ENCODE data around the gene RMC1. TPM values are rescaled to one million over a fixed set of nuclear protein-coding genes. Genes with fewer than 3 reads are reported as not detected.
"Not testable (repeated sequence)": the region's sequence is repeated elsewhere in the genome, so short reads cannot be mapped to it uniquely, and the experiment has no call there.

RMC1 gene
- total and polyA plus RNA-seq, 5 donors from 2014 or later: 36.8 to 62.1 (median 46.7) TPM

GRCh38 chr18:23499291-23499781 lies 4.0 kb upstream of the RMC1 start:
- Mint-ChIP-seq H3K4me3 (peak overlapping the region in 1 of 4 donors; percentile 85), H3K27me3 (peaks cover 19% of the 10 kb centered on the region), H3K36me3 (no peaks in the 10 kb centered on the region), H3K27ac (peak overlapping the region in 1 of 3 donors; percentile 83), H3K4me1 (peaks cover 5 to 35% (median 16%) of the 10 kb centered on the region in 4 donors), H3K9me3 (no peaks in the 10 kb centered on the region)
- H3K4me1 ChIP-seq (ENCODE audit: control insufficient read depth, insufficient read depth, low read length, poor library complexity, severe bottlenecking): peaks cover 19% of the 10 kb centered on the region
- no peak overlapping the region for H3K27ac ChIP-seq (ENCODE audit: insufficient read depth, low read length, poor library complexity, severe bottlenecking)
- no peaks in the 10 kb centered on the region for H3K36me3 ChIP-seq (ENCODE audit: control insufficient read depth, insufficient read depth, low read length)
- no peaks in the 10 kb centered on the region for H3K27me3 ChIP-seq (ENCODE audit: control insufficient read depth, insufficient read depth, low read length)
- no peaks in the 10 kb centered on the region for H3K9me3 ChIP-seq (ENCODE audit: control insufficient read depth in 2 of 2, low read length in 2 of 2)
- H3K4me3 ChIP-seq (ENCODE audit: low read depth, low read length): no peak overlapping the region
- DNase-seq (no peak), ATAC-seq (ENCODE audit: low read depth in 2 of 2) (no peak)

- H3K27me3 ChIP-seq (ENCODE audit: control insufficient read depth, insufficient read depth, low read length): no peaks in the 10 kb centered on the region
- Mint-ChIP-seq H3K4me3 (peak overlapping the region in 3 of 4 donors; percentile 36 to 90 (median 77)), H3K4me1 (peaks cover 8 to 52% (median 31%) of the 10 kb centered on the region in 4 donors), H3K36me3 (peaks cover 4% of the 10 kb centered on the region), H3K27ac (peak overlapping the region in 1 of 3 donors; percentile 26), H3K9me3 (no peaks in the 10 kb centered on the region), H3K27me3 (peaks cover 12% of the 10 kb centered on the region)
- peaks cover 5% of the 10 kb centered on the region for H3K36me3 ChIP-seq (ENCODE audit: control insufficient read depth, insufficient read depth, low read length)
- H3K9me3 ChIP-seq (ENCODE audit: control insufficient read depth in 2 of 2, low read length in 2 of 2): no peaks in the 10 kb centered on the region
- no peak for ATAC-seq (ENCODE audit: low read depth in 2 of 2)
- no peak overlapping the region for H3K27ac ChIP-seq (ENCODE audit: insufficient read depth, low read length, poor library complexity, severe bottlenecking)
- H3K4me1 ChIP-seq (ENCODE audit: control insufficient read depth, insufficient read depth, low read length, poor library complexity, severe bottlenecking): peaks cover 35% of the 10 kb centered on the region
- DNase-seq: no peak
- no peak overlapping the region for H3K4me3 ChIP-seq (ENCODE audit: low read depth, low read length)
Observed at GRCh38 chr18:23501626-23502025, 1.7 kb upstream of the RMC1 start.

- Histone ChIP-seq H3K27me3 (ENCODE audit: control insufficient read depth, insufficient read depth, low read length) (no peaks in the 10 kb centered on the region), H3K9me3 (ENCODE audit: control insufficient read depth in 2 of 2, low read length in 2 of 2) (no peaks in the 10 kb centered on the region), H3K27ac (ENCODE audit: insufficient read depth, low read length, poor library complexity, severe bottlenecking) (peak overlapping the region; percentile 95), H3K36me3 (ENCODE audit: control insufficient read depth, insufficient read depth, low read length) (peaks cover 13% of the 10 kb centered on the region), H3K4me3 (ENCODE audit: low read depth, low read length) (peak overlapping the region; percentile 56), H3K4me1 (ENCODE audit: control insufficient read depth, insufficient read depth, low read length, poor library complexity, severe bottlenecking) (peaks cover 43% of the 10 kb centered on the region)
- DNase-seq: no peak
- Mint-ChIP-seq H3K27me3 (peaks cover 12% of the 10 kb centered on the region), H3K36me3 (peaks cover 8% of the 10 kb centered on the region), H3K9me3 (no peaks in the 10 kb centered on the region), H3K4me1 (peaks cover 8 to 61% (median 40%) of the 10 kb centered on the region in 4 donors), H3K27ac (peak overlapping the region; percentile 90 to 98 (median 94)), H3K4me3 (peak overlapping the region; percentile 85 to 95 (median 89))
- ATAC-seq (ENCODE audit: low read depth in 2 of 2): no peak
Observed at GRCh38 chr18:23502516-23503037, 734 bp upstream of the RMC1 start.

- H3K27me3 Mint-ChIP-seq: peaks cover 8% of the 10 kb centered on the region
- Histone ChIP-seq H3K4me1 (ENCODE audit: control insufficient read depth, insufficient read depth, low read length, poor library complexity, severe bottlenecking) (peaks cover 38% of the 10 kb centered on the region), H3K27me3 (ENCODE audit: control insufficient read depth, insufficient read depth, low read length) (no peaks in the 10 kb centered on the region), H3K27ac (ENCODE audit: insufficient read depth, low read length, poor library complexity, severe bottlenecking) (peak overlapping the region; percentile 95), H3K36me3 (ENCODE audit: control insufficient read depth, insufficient read depth, low read length) (peaks cover 27% of the 10 kb centered on the region), H3K4me3 (ENCODE audit: low read depth, low read length) (peak overlapping the region; percentile 89), H3K9me3 (ENCODE audit: control insufficient read depth in 2 of 2, low read length in 2 of 2) (no peaks in the 10 kb centered on the region)
- peak in 1 of 3 donors; percentile 27 for DNase-seq
- H3K36me3 Mint-ChIP-seq: peaks cover 20% of the 10 kb centered on the region
- peak overlapping the region; percentile 95 to 99 (median 97) for H3K27ac Mint-ChIP-seq
- H3K9me3 Mint-ChIP-seq: no peaks in the 10 kb centered on the region
- peak overlapping the region; percentile 92 to 99 (median 98) for H3K4me3 Mint-ChIP-seq
- ATAC-seq (ENCODE audit: low read depth in 2 of 2): no peak
- peaks cover 12 to 69% (median 46%) of the 10 kb centered on the region in 4 donors for H3K4me1 Mint-ChIP-seq
Observed at GRCh38 chr18:23503963-23504344, 643 bp downstream of the RMC1 start.

GRCh38 chr18:23504720-23505119 lies 1.4 kb downstream of the RMC1 start:
- Mint-ChIP-seq H3K4me3 (peak overlapping the region; percentile 92 to 99 (median 98)), H3K36me3 (peaks cover 20% of the 10 kb centered on the region), H3K27me3 (peaks cover 8% of the 10 kb centered on the region), H3K4me1 (peaks cover 12 to 64% (median 44%) of the 10 kb centered on the region in 4 donors), H3K9me3 (no peaks in the 10 kb centered on the region), H3K27ac (peak overlapping the region; percentile 38 to 97 (median 95))
- Histone ChIP-seq H3K27me3 (ENCODE audit: control insufficient read depth, insufficient read depth, low read length) (no peaks in the 10 kb centered on the region), H3K4me1 (ENCODE audit: control insufficient read depth, insufficient read depth, low read length, poor library complexity, severe bottlenecking) (peaks cover 38% of the 10 kb centered on the region), H3K4me3 (ENCODE audit: low read depth, low read length) (peak overlapping the region; percentile 89), H3K36me3 (ENCODE audit: control insufficient read depth, insufficient read depth, low read length) (peaks cover 34% of the 10 kb centered on the region), H3K27ac (ENCODE audit: insufficient read depth, low read length, poor library complexity, severe bottlenecking) (peak overlapping the region; percentile 95), H3K9me3 (ENCODE audit: control insufficient read depth in 2 of 2, low read length in 2 of 2) (no peaks in the 10 kb centered on the region)
- DNase-seq: peak in 2 of 3 donors; percentile 26 to 85
- no peak for ATAC-seq (ENCODE audit: low read depth in 2 of 2)

- H3K27ac Mint-ChIP-seq: no peak overlapping the region
- Histone ChIP-seq H3K27me3 (ENCODE audit: control insufficient read depth, insufficient read depth, low read length) (no peaks in the 10 kb centered on the region), H3K27ac (ENCODE audit: insufficient read depth, low read length, poor library complexity, severe bottlenecking) (no peak overlapping the region), H3K36me3 (ENCODE audit: control insufficient read depth, insufficient read depth, low read length) (peaks cover 48% of the 10 kb centered on the region), H3K4me1 (ENCODE audit: control insufficient read depth, insufficient read depth, low read length, poor library complexity, severe bottlenecking) (peaks cover 38% of the 10 kb centered on the region), H3K4me3 (ENCODE audit: low read depth, low read length) (no peak overlapping the region), H3K9me3 (ENCODE audit: control insufficient read depth in 2 of 2, low read length in 2 of 2) (no peaks in the 10 kb centered on the region)
- DNase-seq (no peak), ATAC-seq (ENCODE audit: low read depth in 2 of 2) (no peak)
- peaks cover 14 to 62% (median 47%) of the 10 kb centered on the region in 4 donors for H3K4me1 Mint-ChIP-seq
- H3K36me3 Mint-ChIP-seq: peaks cover 31% of the 10 kb centered on the region
- peak overlapping the region in 3 of 4 donors; percentile 23 to 38 (median 24) for H3K4me3 Mint-ChIP-seq
- H3K9me3 Mint-ChIP-seq: no peaks in the 10 kb centered on the region
- H3K27me3 Mint-ChIP-seq: peaks cover 8% of the 10 kb centered on the region
Observed at GRCh38 chr18:23506393-23506792, 3.1 kb downstream of the RMC1 start.

GRCh38 chr18:23510923-23511322 lies 7.6 kb downstream of the RMC1 start:
- not testable (repeated sequence) for DNase-seq; H3K4me1 ChIP-seq (ENCODE audit: control insufficient read depth, insufficient read depth, low read length, poor library complexity, severe bottlenecking); H3K27ac ChIP-seq (ENCODE audit: insufficient read depth, low read length, poor library complexity, severe bottlenecking); H3K27me3 ChIP-seq (ENCODE audit: control insufficient read depth, insufficient read depth, low read length); H3K4me3 ChIP-seq (ENCODE audit: low read depth, low read length); H3K4me3 Mint-ChIP-seq; H3K27me3 Mint-ChIP-seq; ATAC-seq (ENCODE audit: low read depth in 2 of 2); H3K9me3 Mint-ChIP-seq; H3K9me3 ChIP-seq (ENCODE audit: control insufficient read depth in 2 of 2, low read length in 2 of 2)
- peaks cover 70% of the 10 kb centered on the region for H3K36me3 ChIP-seq (ENCODE audit: control insufficient read depth, insufficient read depth, low read length)
- Mint-ChIP-seq H3K4me1 (peaks cover 21 to 46% (median 37%) of the 10 kb centered on the region in 4 donors), H3K27ac (peak overlapping the region in 1 of 3 donors; percentile 41), H3K36me3 (peaks cover 42% of the 10 kb centered on the region)

GRCh38 chr18:23512216-23512615 lies 8.9 kb downstream of the RMC1 start:
- H3K27ac ChIP-seq (ENCODE audit: insufficient read depth, low read length, poor library complexity, severe bottlenecking); H3K4me1 ChIP-seq (ENCODE audit: control insufficient read depth, insufficient read depth, low read length, poor library complexity, severe bottlenecking); H3K27me3 ChIP-seq (ENCODE audit: control insufficient read depth, insufficient read depth, low read length); H3K4me3 ChIP-seq (ENCODE audit: low read depth, low read length); H3K27me3 Mint-ChIP-seq; H3K9me3 Mint-ChIP-seq; H3K4me3 Mint-ChIP-seq; DNase-seq; H3K9me3 ChIP-seq (ENCODE audit: control insufficient read depth in 2 of 2, low read length in 2 of 2); ATAC-seq (ENCODE audit: low read depth in 2 of 2): not testable (repeated sequence)
- Mint-ChIP-seq H3K27ac (peak overlapping the region; percentile 31 to 88 (median 71)), H3K36me3 (peaks cover 44% of the 10 kb centered on the region), H3K4me1 (peaks cover 21 to 40% (median 32%) of the 10 kb centered on the region in 4 donors)
- peaks cover 69% of the 10 kb centered on the region for H3K36me3 ChIP-seq (ENCODE audit: control insufficient read depth, insufficient read depth, low read length)
